Urothelium cell line (cell line): ENCODE data around the gene FASTKD1.

Experiments
- DNase-seq: peaks from one replicate; pipeline ENCODE4 v3.0.0; 2011; ENCODE audit warnings: low spot score, mixed read lengths
- FAIRE-seq: peaks from 2 replicates; lab custom pipeline; 2011; peaks lifted over from hg19 to GRCh38; lab: Jason Lieb, UNC

Gene FASTKD1

GRCh38 chr2:169511818-169512217, 61.8 kb downstream of the FASTKD1 start:
- FAIRE-seq (no peak), DNase-seq (no peak)

- DNase-seq: no peak
- no peak for FAIRE-seq
Measured at GRCh38 chr2:169510496-169510895, 63.2 kb downstream of the FASTKD1 start.

- no peak for FAIRE-seq
- DNase-seq: no peak
Measured at GRCh38 chr2:169509955-169510354, 63.7 kb downstream of the FASTKD1 start.

- DNase-seq: no peak
- no peak for FAIRE-seq
Measured at GRCh38 chr2:169509298-169509885, 64.3 kb downstream of the FASTKD1 start, which contains the start of gene KLHL41. TSS of gene KLHL41 (plus strand) at chr2:169509702. CDS start at chr2:169509779, 77 bp downstream.

GRCh38 chr2:169507698-169508097, 66.0 kb downstream of the FASTKD1 start:
- peak; percentile 40 for DNase-seq

GRCh38 chr2:169504651-169505050, 69.0 kb downstream of the FASTKD1 start:
- DNase-seq: no peak
- FAIRE-seq: no peak

More at GRCh38 chr2:169507698-169508097, 66.0 kb downstream of the FASTKD1 start:
- no peak for FAIRE-seq

- FAIRE-seq: no peak
- no peak for DNase-seq
Measured at GRCh38 chr2:169495310-169495928, 78.2 kb downstream of the FASTKD1 start.

GRCh38 chr2:169493360-169493759, 80.3 kb downstream of the FASTKD1 start:
- DNase-seq (no peak), FAIRE-seq (no peak)

GRCh38 chr2:169491378-169491777, 82.3 kb downstream of the FASTKD1 start:
- DNase-seq: no peak
- FAIRE-seq: no peak

GRCh38 chr2:169490834-169491233, 82.8 kb downstream of the FASTKD1 start:
- DNase-seq (no peak), FAIRE-seq (no peak)

- FAIRE-seq (no peak), DNase-seq (no peak)
Measured at GRCh38 chr2:169486487-169486886, 87.2 kb downstream of the FASTKD1 start.

GRCh38 chr2:169485650-169486138, 88.0 kb downstream of the FASTKD1 start:
- FAIRE-seq (no peak), DNase-seq (no peak)

GRCh38 chr2:169480079-169480465, 93.6 kb downstream of the FASTKD1 start:
- DNase-seq: no peak
- no peak for FAIRE-seq
